ENCODE data around the gene PTPRD. TPM values are rescaled to one million over a fixed set of nuclear protein-coding genes. Genes with fewer than 3 reads are reported as not detected.

The PTPRD gene
- total RNA-seq, 1 donor from 2014 or later = 15.6 TPM

- Histone ChIP-seq H3K4me1 (no peaks in the 10 kb centered on the region), H3K4me3 (no peak overlapping the region), H3K27me3 (ENCODE audit: low read depth) (no peaks in the 10 kb centered on the region), H3K36me3 (no peaks in the 10 kb centered on the region), H3K9me3 (replicated peaks) (peaks cover 18% of the 10 kb centered on the region), H3K27ac (replicated peaks) (no peak overlapping the region)
- TF ChIP-seq CTCF (IDR thresholded peaks at IDR 0.05; ENCODE audit: borderline replicate concordance) = no peak
- intact Hi-C loops (cut with micrococcal nuclease) = no loop called here
- no peak for DNase-seq
These were observed 1366.1 kb downstream of the PTPRD start for GRCh38 chr9:9246726-9247125.

- H3K27me3 ChIP-seq (ENCODE audit: low read depth) = no peaks in the 10 kb centered on the region
- H3K4me3 ChIP-seq = no peak overlapping the region
- H3K9me3 ChIP-seq (replicated peaks) = peaks cover 30% of the 10 kb centered on the region
- no peaks in the 10 kb centered on the region for H3K36me3 ChIP-seq
- H3K4me1 ChIP-seq = no peaks in the 10 kb centered on the region
- intact Hi-C loops (cut with micrococcal nuclease) = no loop called here
- H3K27ac ChIP-seq (replicated peaks) = no peak overlapping the region
- DNase-seq = no peak
- no peak for TF ChIP-seq CTCF (IDR thresholded peaks at IDR 0.05; ENCODE audit: borderline replicate concordance)
These were observed 1380.9 kb downstream of the PTPRD start for GRCh38 chr9:9231946-9232345.

- TF ChIP-seq CTCF (IDR thresholded peaks at IDR 0.05; ENCODE audit: borderline replicate concordance) = no peak
- intact Hi-C loops (cut with micrococcal nuclease) = no loop called here
- DNase-seq = no peak
These were observed 1383.5 kb downstream of the PTPRD start for GRCh38 chr9:9229269-9229668.

GRCh38 chr9:9223175-9223574, 1389.6 kb downstream of the PTPRD start:
- TF ChIP-seq CTCF (IDR thresholded peaks at IDR 0.05; ENCODE audit: borderline replicate concordance) = no peak
- H3K27me3 ChIP-seq (ENCODE audit: low read depth) = no peaks in the 10 kb centered on the region
- no peak overlapping the region for H3K27ac ChIP-seq (replicated peaks)
- DNase-seq = no peak
- no peaks in the 10 kb centered on the region for H3K4me1 ChIP-seq
- no peaks in the 10 kb centered on the region for H3K9me3 ChIP-seq (replicated peaks)
- no peak overlapping the region for H3K4me3 ChIP-seq
- intact Hi-C loops (cut with micrococcal nuclease) = no loop called here
- no peaks in the 10 kb centered on the region for H3K36me3 ChIP-seq

More at GRCh38 chr9:9229269-9229668, 1383.5 kb downstream of the PTPRD start:
- Histone ChIP-seq H3K9me3 (replicated peaks) (peaks cover 15% of the 10 kb centered on the region), H3K4me1 (no peaks in the 10 kb centered on the region), H3K27me3 (ENCODE audit: low read depth) (no peaks in the 10 kb centered on the region), H3K27ac (replicated peaks) (no peak overlapping the region), H3K4me3 (no peak overlapping the region), H3K36me3 (no peaks in the 10 kb centered on the region)

- Histone ChIP-seq H3K36me3 (no peaks in the 10 kb centered on the region), H3K4me3 (no peak overlapping the region), H3K9me3 (replicated peaks) (no peaks in the 10 kb centered on the region), H3K27me3 (ENCODE audit: low read depth) (no peaks in the 10 kb centered on the region), H3K4me1 (no peaks in the 10 kb centered on the region), H3K27ac (replicated peaks) (no peak overlapping the region)
- TF ChIP-seq CTCF (IDR thresholded peaks at IDR 0.05; ENCODE audit: borderline replicate concordance) = no peak
- no peak for DNase-seq
- intact Hi-C loops (cut with micrococcal nuclease) = no loop called here
These were observed 1390.1 kb downstream of the PTPRD start for GRCh38 chr9:9222730-9223129.

GRCh38 chr9:9216934-9217333, 1395.9 kb downstream of the PTPRD start:
- Histone ChIP-seq H3K27ac (replicated peaks) (no peak overlapping the region), H3K4me1 (no peaks in the 10 kb centered on the region), H3K27me3 (ENCODE audit: low read depth) (no peaks in the 10 kb centered on the region), H3K9me3 (replicated peaks) (no peaks in the 10 kb centered on the region), H3K36me3 (no peaks in the 10 kb centered on the region), H3K4me3 (no peak overlapping the region)
- DNase-seq = no peak
- intact Hi-C loops (cut with micrococcal nuclease) = no loop called here
- no peak for TF ChIP-seq CTCF (IDR thresholded peaks at IDR 0.05; ENCODE audit: borderline replicate concordance)
